PC-9 (cell line): ENCODE results near the gene LRFN3. TPM values are rescaled to one million over a fixed set of nuclear protein-coding genes. Genes with fewer than 3 reads are reported as not detected.
"Not testable (repeated sequence)": the region's sequence is repeated elsewhere in the genome, so short reads cannot be mapped to it uniquely, and the experiment has no call there.

Experiments
- BruUV-seq: library from RNA; stranded (reverse); fragments of 400-500 nt; replicated peaks from 2 replicates; lab custom pipeline; 2021; lab: Mats Ljungman, UMichigan
- CTCF ChIA-PET: fragments of 300-600 bp; sonication (Branson Sonifier 250); formaldehyde crosslinking; loops from one replicate; lab custom pipeline; 2022; ENCODE audit warnings: antibody characterized with exemption; lab: Charles Lee
- POLR2A ChIA-PET: fragments of 300-600 bp; sonication (Branson Sonifier 250); formaldehyde crosslinking; loops from one replicate; lab custom pipeline; 2022; ENCODE audit warnings: antibody characterized with exemption; ENCODE audit not compliant: unreplicated experiment; lab: Charles Lee
- DNase-seq, 2 experiments: peaks; one replicate each; pipeline versions ENCODE4 v3.0.0 to v3.0.0-alpha.2; 2015 to 2022; ENCODE audit warnings: mixed read lengths in 1 of 2
- H2AFZ ChIP-seq: fragments of 200-600 bp; sonication (generic); 2 replicates; pipeline ENCODE4 v1.8.1; 2017; ENCODE audit warnings: antibody characterized with exemption
- H3F3A ChIP-seq: fragments of 200-600 bp; sonication (generic); 2 replicates; pipeline ENCODE4 v1.8.1; 2017; ENCODE audit warnings: antibody characterized with exemption, mild to moderate bottlenecking, low read depth; ENCODE audit not compliant: insufficient read depth
- H3K27ac ChIP-seq: fragments of 200-600 bp; sonication (generic); 2 replicates; pipeline ENCODE4 v1.6.1; 2016; ENCODE audit warnings: mixed run types
- H3K27me3 ChIP-seq: fragments of 200-600 bp; sonication (generic); 2 replicates; pipeline ENCODE4 v1.6.1; 2016; ENCODE audit warnings: low read depth, mixed run types; ENCODE audit not compliant: insufficient read depth
- H3K36me3 ChIP-seq: fragments of 200-600 bp; sonication (generic); 2 replicates; pipeline ENCODE4 v1.6.1; 2016; ENCODE audit warnings: low read depth, mixed run types
- H3K4me1 ChIP-seq: fragments of 200-600 bp; sonication (generic); replicated peaks from 2 replicates; pipeline ENCODE4 v1.6.1; 2016; ENCODE audit warnings: mixed run types; ENCODE audit not compliant: insufficient read depth
- H3K4me2 ChIP-seq: fragments of 200-600 bp; sonication (generic); 2 replicates; pipeline ENCODE4 v1.6.1; 2017; ENCODE audit warnings: mixed run types
- H3K4me3 ChIP-seq: fragments of 200-600 bp; sonication (generic); 2 replicates; pipeline ENCODE4 v1.6.1; 2016; ENCODE audit warnings: mixed run types
- H3K79me2 ChIP-seq: fragments of 200-600 bp; sonication (generic); 2 replicates; pipeline ENCODE4 v1.6.1; 2017; ENCODE audit warnings: low read depth, mixed run types
- H3K9me2 ChIP-seq: fragments of 200-600 bp; sonication (generic); 2 replicates; pipeline ENCODE4 v1.8.1; 2017; ENCODE audit warnings: mild to moderate bottlenecking; ENCODE audit not compliant: insufficient read depth
- H3K9me3 ChIP-seq: fragments of 200-600 bp; sonication (generic); 2 replicates; pipeline ENCODE4 v1.8.1; 2016; ENCODE audit warnings: low read depth; ENCODE audit not compliant: insufficient read depth
- H4K20me1 ChIP-seq: fragments of 200-600 bp; sonication (generic); 2 replicates; pipeline ENCODE4 v1.8.1; 2017; ENCODE audit not compliant: insufficient read depth
- CTCF ChIP-seq: fragments of 200-600 bp; sonication (generic); conservative IDR thresholded peaks from 2 replicates; pipeline ENCODE4 v1.6.1; 2017; ENCODE audit warnings: mixed run types, antibody characterized with exemption, mild to moderate bottlenecking, moderate library complexity
- EZH2 ChIP-seq: fragments of 200-600 bp; sonication (generic); IDR thresholded peaks from 2 replicates; pipeline ENCODE4 v1.8.0; 2017; ENCODE audit warnings: antibody characterized with exemption, low read depth
- intact Hi-C: fragments of 100-400 bp; cut with micrococcal nuclease; formaldehyde crosslinking; loops from one replicate; pipeline ENCODE4 v1.10.0; 2022; ENCODE audit not compliant: unreplicated experiment
- total RNA-seq: library from RNA; stranded (reverse); gene quantifications from 2 replicates; pipeline ENCODE4 v1.2.3, GENCODE V29; 2021

LRFN3 gene
- total RNA-seq, 1 experiment from 2014 or later = 10.5 TPM

GRCh38 chr19:35909684-35910035 lies 26.5 kb upstream of the LRFN3 start:
- Histone ChIP-seq H2AFZ (no peak overlapping the region), H3K4me1 (no peaks in the 10 kb centered on the region), H3K36me3 (no peaks in the 10 kb centered on the region), H3K27ac (no peak overlapping the region), H3K4me2 (no peak overlapping the region), H3K9me3 (no peaks in the 10 kb centered on the region), H4K20me1 (no peaks in the 10 kb centered on the region), H3K27me3 (no peaks in the 10 kb centered on the region), H3K9me2 (no peaks in the 10 kb centered on the region), H3K4me3 (no peak overlapping the region), H3K79me2 (no peaks in the 10 kb centered on the region), H3F3A (peaks cover 8% of the 10 kb centered on the region)
- TF ChIP-seq CTCF = no peak
- no peak for TF ChIP-seq EZH2
- CTCF ChIA-PET = no interaction called here
- no peak for DNase-seq
- POLR2A ChIA-PET = no interaction called here
- BruUV-seq = no TSS peak
- intact Hi-C loops = loop anchor here (10.0 kb wide), 1 partner anchor 165 kb away; the partner anchor contains the start of genes IGFLR1, LIN37, PSENEN and U2AF1L4

GRCh38 chr19:35910355-35910754 lies 25.8 kb upstream of the LRFN3 start:
- DNase-seq, BruUV-seq, H3K4me3 ChIP-seq, H3K9me2 ChIP-seq, H3K9me3 ChIP-seq, H3K36me3 ChIP-seq, H3K79me2 ChIP-seq, H2AFZ ChIP-seq, intact Hi-C loops, H3K4me1 ChIP-seq, H4K20me1 ChIP-seq, H3K27ac ChIP-seq, POLR2A ChIA-PET, H3F3A ChIP-seq, H3K4me2 ChIP-seq, H3K27me3 ChIP-seq: not testable (repeated sequence)
- CTCF ChIA-PET = interaction anchor here (0.6 kb wide), 1 partner anchor 39 kb away, joined by 3 read pairs; no protein-coding TSS in a partner anchor

- Histone ChIP-seq H3K4me3 (no peak overlapping the region), H3K9me3 (no peaks in the 10 kb centered on the region), H4K20me1 (no peaks in the 10 kb centered on the region), H3K36me3 (no peaks in the 10 kb centered on the region), H3K27me3 (peaks cover 5% of the 10 kb centered on the region; the same call in 1 of the 2 replicates), H3F3A (no peaks in the 10 kb centered on the region), H2AFZ (no peak overlapping the region), H3K4me2 (no peak overlapping the region), H3K27ac (no peak overlapping the region), H3K79me2 (no peaks in the 10 kb centered on the region), H3K4me1 (no peaks in the 10 kb centered on the region), H3K9me2 (no peaks in the 10 kb centered on the region)
- no peak for TF ChIP-seq CTCF
- TF ChIP-seq EZH2 = no peak
- BruUV-seq = no TSS peak
- intact Hi-C loops = no loop called here
- no peak for DNase-seq
- POLR2A ChIA-PET = interaction anchor here (0.6 kb wide), 1 partner anchor 225 kb away, joined by 3 read pairs; no protein-coding TSS in a partner anchor
- CTCF ChIA-PET = interaction anchor here (0.6 kb wide), 1 partner anchor 38 kb away, joined by 3 read pairs; no protein-coding TSS in a partner anchor
Measured at GRCh38 chr19:35911173-35911572, 25.0 kb upstream of the LRFN3 start.

- no peak for TF ChIP-seq CTCF
- no peak for TF ChIP-seq EZH2
- DNase-seq = peak in 1 of 2 experiments; percentile 64
- Histone ChIP-seq H3K27me3 (peaks cover 11% of the 10 kb centered on the region; the same call in 1 of the 2 replicates), H3F3A (no peaks in the 10 kb centered on the region), H3K4me2 (no peak overlapping the region), H3K9me3 (no peaks in the 10 kb centered on the region), H3K79me2 (no peaks in the 10 kb centered on the region), H3K27ac (no peak overlapping the region), H3K36me3 (no peaks in the 10 kb centered on the region), H2AFZ (no peak overlapping the region), H3K9me2 (no peaks in the 10 kb centered on the region), H3K4me1 (no peaks in the 10 kb centered on the region), H3K4me3 (no peak overlapping the region), H4K20me1 (no peaks in the 10 kb centered on the region)
- intact Hi-C loops = no loop called here
- CTCF ChIA-PET = no interaction called here
- no TSS peak for BruUV-seq
- POLR2A ChIA-PET = interaction anchor here (0.6 to 0.8 kb wide), 2 partner anchors 11 to 19 kb away, joined by 3 to 7 read pairs; partner anchors contain the start of gene NFKBID
Measured at GRCh38 chr19:35911790-35912189, 24.4 kb upstream of the LRFN3 start.
